SIG-M5 treated with dmso at 0.1 percent for 504 hours (cell line): Measurements from ENCODE around the gene SLC22A3.
"Not testable (repeated sequence)": the region's sequence is repeated elsewhere in the genome, so short reads cannot be mapped to it uniquely, and the experiment has no call there.

Experiments
- DNase-seq: peaks from one replicate; lab custom pipeline; 2025; ENCODE audit not compliant: unreplicated experiment; lab: John Stamatoyannopoulos, UW

The SLC22A3 gene

GRCh38 chr6:160368670-160369069 is 20.5 kb downstream of the SLC22A3 start:
- no peak for DNase-seq

- DNase-seq = not testable (repeated sequence)
Measured at GRCh38 chr6:160373601-160374000, 25.4 kb downstream of the SLC22A3 start.

GRCh38 chr6:160374836-160375560 is 26.8 kb downstream of the SLC22A3 start:
- DNase-seq = no peak

- DNase-seq = no peak
Measured at GRCh38 chr6:160375561-160375949, 27.4 kb downstream of the SLC22A3 start.

GRCh38 chr6:160376445-160376844 is 28.3 kb downstream of the SLC22A3 start:
- DNase-seq = no peak

GRCh38 chr6:160378218-160378617 is 30.0 kb downstream of the SLC22A3 start:
- no peak for DNase-seq

GRCh38 chr6:160378882-160379281 is 30.7 kb downstream of the SLC22A3 start:
- DNase-seq = no peak

- DNase-seq = no peak
Measured at GRCh38 chr6:160379466-160379865, 31.3 kb downstream of the SLC22A3 start.

GRCh38 chr6:160382946-160383345 is 34.8 kb downstream of the SLC22A3 start:
- DNase-seq = no peak

- no peak for DNase-seq
Measured at GRCh38 chr6:160386869-160387530, 38.8 kb downstream of the SLC22A3 start.

- no peak for DNase-seq
Measured at GRCh38 chr6:160387916-160388643, 39.9 kb downstream of the SLC22A3 start.

GRCh38 chr6:160388922-160389321 is 40.7 kb downstream of the SLC22A3 start:
- no peak for DNase-seq

GRCh38 chr6:160391419-160392116 is 43.4 kb downstream of the SLC22A3 start:
- DNase-seq = no peak

- DNase-seq = not testable (repeated sequence)
Measured at GRCh38 chr6:160393442-160393841, 45.3 kb downstream of the SLC22A3 start.

GRCh38 chr6:160393891-160394653 is 45.9 kb downstream of the SLC22A3 start:
- DNase-seq = no peak

GRCh38 chr6:160394654-160395035 is 46.5 kb downstream of the SLC22A3 start:
- no peak for DNase-seq

GRCh38 chr6:160395187-160395586 is 47.0 kb downstream of the SLC22A3 start:
- DNase-seq = no peak

- DNase-seq = no peak
Measured at GRCh38 chr6:160396292-160396691, 48.1 kb downstream of the SLC22A3 start.

GRCh38 chr6:160398674-160399271 is 50.6 kb downstream of the SLC22A3 start:
- no peak for DNase-seq

- no peak for DNase-seq
Measured at GRCh38 chr6:160400446-160400845, 52.3 kb downstream of the SLC22A3 start.
